MM.1S (cell line): ENCODE results near the gene IGF1R.

ENCODE experiments used
- DNase-seq: peaks from one replicate; pipeline ENCODE4 v3.0.0-alpha.2; 2015
- H2AFZ ChIP-seq: fragments of 300-600 bp; sonication (generic); 2 replicates; pipeline ENCODE4 v1.6.0; 2016; ENCODE audit warnings: antibody characterized with exemption, low read length
- H3F3A ChIP-seq: fragments of 300-600 bp; sonication (generic); 2 replicates; pipeline ENCODE4 v1.6.1; 2016; ENCODE audit warnings: mild to moderate bottlenecking, antibody characterized with exemption, low read length, moderate library complexity, mixed read lengths; ENCODE audit not compliant: insufficient read depth
- H3K27ac ChIP-seq: fragments of 300-600 bp; sonication (generic); 2 replicates; pipeline ENCODE4 v1.5.1; 2016; ENCODE audit warnings: mild to moderate bottlenecking, low read length
- H3K27me3 ChIP-seq: fragments of 300-600 bp; sonication (generic); replicated peaks from 2 replicates; pipeline ENCODE4 v1.6.0; 2016; ENCODE audit warnings: low read length; ENCODE audit not compliant: insufficient read depth
- H3K36me3 ChIP-seq: fragments of 300-600 bp; sonication (generic); replicated peaks from 2 replicates; pipeline ENCODE4 v1.6.1; 2016; ENCODE audit warnings: mild to moderate bottlenecking, low read length, mixed read lengths; ENCODE audit not compliant: insufficient read depth
- H3K4me1 ChIP-seq: fragments of 300-600 bp; sonication (generic); 2 replicates; pipeline ENCODE4 v1.6.1; 2016; ENCODE audit warnings: low read length, mixed read lengths
- H3K4me2 ChIP-seq: fragments of 300-600 bp; sonication (generic); 2 replicates; pipeline ENCODE4 v1.6.0; 2016; ENCODE audit warnings: low read depth, low read length
- H3K4me3 ChIP-seq: fragments of 300-600 bp; sonication (generic); 2 replicates; pipeline ENCODE4 v1.5.1; 2016; ENCODE audit warnings: low read length, mixed read lengths
- H3K79me2 ChIP-seq: fragments of 300-600 bp; sonication (generic); 2 replicates; pipeline ENCODE4 v1.6.1; 2016; ENCODE audit warnings: mixed run types, low read length, mixed read lengths
- H3K9ac ChIP-seq: fragments of 300-600 bp; sonication (generic); 2 replicates; pipeline ENCODE4 v1.6.1; 2016; ENCODE audit warnings: low read length, mixed read lengths
- H3K9me2 ChIP-seq: fragments of 300-600 bp; sonication (generic); replicated peaks from 2 replicates; pipeline ENCODE4 v1.6.1; 2016; ENCODE audit warnings: mild to moderate bottlenecking, low read length, mixed read lengths; ENCODE audit not compliant: insufficient read depth
- H3K9me3 ChIP-seq: fragments of 300-600 bp; sonication (generic); replicated peaks from 2 replicates; pipeline ENCODE4 v1.6.1; 2016; ENCODE audit warnings: mild to moderate bottlenecking, low read length, mixed read lengths; ENCODE audit not compliant: insufficient read depth
- H4K20me1 ChIP-seq: fragments of 300-600 bp; sonication (generic); 2 replicates; pipeline ENCODE4 v1.6.1; 2016; ENCODE audit warnings: mild to moderate bottlenecking, low read length, moderate library complexity, mixed read lengths; ENCODE audit not compliant: insufficient read depth
- EZH2 ChIP-seq: fragments of 300-600 bp; sonication (generic); optimal IDR thresholded peaks from 2 replicates; pipeline ENCODE3; 2017; ENCODE audit warnings: low read depth, mild to moderate bottlenecking, antibody characterized with exemption, low read length, mixed read lengths
- EZH2phosphoT487 ChIP-seq: fragments of 300-600 bp; sonication (generic); IDR thresholded peaks from 2 replicates; pipeline ENCODE4 v1.6.1; 2018; ENCODE audit warnings: antibody characterized with exemption, low read length
- TF ChIP-seq, protein P1 (sequence below): fragments of 300-600 bp; sonication (generic); IDR thresholded peaks from 2 replicates; pipeline ENCODE4 v1.5.1; 2016; ENCODE audit warnings: antibody characterized with exemption, low read length, mixed read lengths

Gene IGF1R

GRCh38 chr15:98865397-98866339 is 217.3 kb downstream of the IGF1R start:
- peak overlapping the region; percentile 82 for H3K4me2 ChIP-seq
- peak overlapping the region; percentile 81 for H3K9ac ChIP-seq
- H3F3A ChIP-seq: peaks cover 15% of the 10 kb centered on the region
- H3K4me3 ChIP-seq: peak overlapping the region; percentile 69
- TF ChIP-seq, protein P1, sequence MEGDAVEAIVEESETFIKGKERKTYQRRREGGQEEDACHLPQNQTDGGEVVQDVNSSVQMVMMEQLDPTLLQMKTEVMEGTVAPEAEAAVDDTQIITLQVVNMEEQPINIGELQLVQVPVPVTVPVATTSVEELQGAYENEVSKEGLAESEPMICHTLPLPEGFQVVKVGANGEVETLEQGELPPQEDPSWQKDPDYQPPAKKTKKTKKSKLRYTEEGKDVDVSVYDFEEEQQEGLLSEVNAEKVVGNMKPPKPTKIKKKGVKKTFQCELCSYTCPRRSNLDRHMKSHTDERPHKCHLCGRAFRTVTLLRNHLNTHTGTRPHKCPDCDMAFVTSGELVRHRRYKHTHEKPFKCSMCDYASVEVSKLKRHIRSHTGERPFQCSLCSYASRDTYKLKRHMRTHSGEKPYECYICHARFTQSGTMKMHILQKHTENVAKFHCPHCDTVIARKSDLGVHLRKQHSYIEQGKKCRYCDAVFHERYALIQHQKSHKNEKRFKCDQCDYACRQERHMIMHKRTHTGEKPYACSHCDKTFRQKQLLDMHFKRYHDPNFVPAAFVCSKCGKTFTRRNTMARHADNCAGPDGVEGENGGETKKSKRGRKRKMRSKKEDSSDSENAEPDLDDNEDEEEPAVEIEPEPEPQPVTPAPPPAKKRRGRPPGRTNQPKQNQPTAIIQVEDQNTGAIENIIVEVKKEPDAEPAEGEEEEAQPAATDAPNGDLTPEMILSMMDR: no peak
- TF ChIP-seq EZH2 (no peak), EZH2phosphoT487 (no peak)
- H2AFZ ChIP-seq: peak overlapping the region; percentile 29; the same call in 1 of the 2 replicates
- H3K27ac ChIP-seq: peak overlapping the region; percentile 97
- DNase-seq: peak; percentile 80
- H3K9me2 ChIP-seq: no peaks in the 10 kb centered on the region
- no peaks in the 10 kb centered on the region for H3K27me3 ChIP-seq
- no peaks in the 10 kb centered on the region for H3K9me3 ChIP-seq
- no peaks in the 10 kb centered on the region for H4K20me1 ChIP-seq
- H3K36me3 ChIP-seq: no peaks in the 10 kb centered on the region
- H3K79me2 ChIP-seq: peaks cover 92% of the 10 kb centered on the region
- H3K4me1 ChIP-seq: peaks cover 7% of the 10 kb centered on the region

DNA sequence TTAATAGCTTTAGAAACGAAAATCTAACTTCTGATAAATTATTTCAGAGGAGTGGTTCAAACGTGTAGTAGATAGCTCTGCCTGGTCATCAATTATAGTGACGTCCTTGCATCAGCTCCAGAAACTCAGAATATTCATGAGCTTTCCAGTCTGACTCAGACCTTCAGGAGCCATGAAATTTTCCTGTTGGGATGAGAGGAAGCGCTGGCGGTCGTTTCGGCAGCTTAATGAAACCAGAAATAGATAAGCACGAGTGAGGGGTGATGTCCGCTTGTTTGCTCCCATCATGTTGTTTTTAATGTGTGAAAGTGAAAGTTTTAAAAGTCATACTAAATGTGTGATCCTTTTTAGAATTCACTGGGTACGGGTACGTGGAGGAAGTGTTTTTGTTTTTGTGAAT is 218.2 kb downstream of the IGF1R start:
- TF ChIP-seq, protein P1: no peak
- TF ChIP-seq EZH2: no peak
- no peak for TF ChIP-seq EZH2phosphoT487
- Histone ChIP-seq H4K20me1 (no peaks in the 10 kb centered on the region), H3F3A (peaks cover 15% of the 10 kb centered on the region), H3K27me3 (no peaks in the 10 kb centered on the region), H3K9me3 (no peaks in the 10 kb centered on the region), H3K4me2 (peak overlapping the region; percentile 82), H3K9me2 (no peaks in the 10 kb centered on the region), H3K4me3 (peak overlapping the region; percentile 69), H3K36me3 (no peaks in the 10 kb centered on the region), H3K4me1 (peaks cover under 1% of the 10 kb centered on the region), H2AFZ (0 out of 2 replicates have a peak overlapping the region, but pooled peaks have one; percentile 24), H3K79me2 (peaks cover 95% of the 10 kb centered on the region), H3K9ac (peak overlapping the region; percentile 81), H3K27ac (peak overlapping the region; percentile 97)
- peak; percentile 10 for DNase-seq

DNA sequence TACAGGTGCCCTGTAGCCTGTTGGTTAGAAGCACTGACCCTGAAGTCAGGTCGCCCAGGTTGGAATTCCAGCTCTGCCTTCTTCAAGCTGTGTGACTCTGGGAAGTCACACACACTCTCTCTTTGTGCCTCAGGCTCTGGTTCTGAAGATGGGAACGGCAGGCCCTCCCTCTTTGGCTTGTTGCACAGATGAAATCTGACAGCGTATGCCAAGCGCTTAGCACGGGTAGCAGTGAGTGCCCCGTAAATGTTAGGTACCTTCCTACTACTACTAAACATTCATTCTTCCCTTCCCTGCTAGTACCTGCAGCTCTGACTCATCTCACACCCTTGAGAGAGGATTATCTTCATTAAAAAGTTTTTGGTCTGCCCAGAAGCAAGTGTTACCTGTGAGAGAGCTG is 220.2 kb downstream of the IGF1R start:
- no peak overlapping the region for H2AFZ ChIP-seq
- peaks cover 29% of the 10 kb centered on the region for H3F3A ChIP-seq
- H3K27ac ChIP-seq: no peak overlapping the region
- H3K4me2 ChIP-seq: no peak overlapping the region
- H3K79me2 ChIP-seq: peaks cover 89% of the 10 kb centered on the region
- DNase-seq: no peak
- H3K27me3 ChIP-seq: no peaks in the 10 kb centered on the region
- H3K9me3 ChIP-seq: no peaks in the 10 kb centered on the region
- no peak overlapping the region for H3K4me3 ChIP-seq
- no peaks in the 10 kb centered on the region for H3K9me2 ChIP-seq
- H3K4me1 ChIP-seq: peaks cover 12% of the 10 kb centered on the region
- H4K20me1 ChIP-seq: no peaks in the 10 kb centered on the region
- no peaks in the 10 kb centered on the region for H3K36me3 ChIP-seq
- no peak overlapping the region for H3K9ac ChIP-seq
- TF ChIP-seq EZH2 (no peak), EZH2phosphoT487 (no peak)
- TF ChIP-seq, protein P1: no peak
